Activated CD4-positive, alpha-beta T cell treated with anti-CD3 and anti-CD28 coated beads for 48 hours (primary cell): ENCODE data around the gene SLC25A39.
"Not testable (repeated sequence)": the region's sequence is repeated elsewhere in the genome, so short reads cannot be mapped to it uniquely, and the experiment has no call there.

ENCODE experiments used
- DNase-seq: peaks from one replicate; pipeline ENCODE4 v3.0.0-alpha.2; 2020

The SLC25A39 gene

GRCh38 chr17:44353672-44354331, 29.2 kb upstream of the SLC25A39 start:
- DNase-seq, result peak; percentile 27

- DNase-seq, result no peak
These were observed 28.4 kb upstream of the SLC25A39 start for GRCh38 chr17:44352828-44353671.

GRCh38 chr17:44351961-44352827, 27.6 kb upstream of the SLC25A39 start:
- DNase-seq, result no peak

GRCh38 chr17:44351464-44351863, 26.8 kb upstream of the SLC25A39 start:
- no peak for DNase-seq

GRCh38 chr17:44350733-44351226, 26.2 kb upstream of the SLC25A39 start:
- DNase-seq, result peak; percentile 84

GRCh38 chr17:44349553-44350070, 25.0 kb upstream of the SLC25A39 start:
- no peak for DNase-seq

GRCh38 chr17:44348988-44349364, 24.4 kb upstream of the SLC25A39 start:
- no peak for DNase-seq

- no peak for DNase-seq
These were observed 23.8 kb upstream of the SLC25A39 start for GRCh38 chr17:44348234-44348987.

- not testable (repeated sequence) for DNase-seq
These were observed 22.8 kb upstream of the SLC25A39 start for GRCh38 chr17:44347206-44348055.

- DNase-seq, result no peak
These were observed 21.6 kb upstream of the SLC25A39 start for GRCh38 chr17:44346064-44346844.

- peak; percentile 54 for DNase-seq
These were observed 20.9 kb upstream of the SLC25A39 start for GRCh38 chr17:44345454-44346026.

- DNase-seq, result peak; percentile 92
These were observed 20.4 kb upstream of the SLC25A39 start, which contains the start of gene GRN for GRCh38 chr17:44344939-44345453. Gene GRN (plus strand): TSS chr17:44345302. CDS start chr17:44349165, 3,863 bp downstream.

- DNase-seq, result no peak
These were observed 19.0 kb upstream of the SLC25A39 start for GRCh38 chr17:44343510-44344209.

- not testable (repeated sequence) for DNase-seq
These were observed 15.9 kb upstream of the SLC25A39 start for GRCh38 chr17:44340553-44340952.

- peak; percentile 49 for DNase-seq
These were observed 14.1 kb upstream of the SLC25A39 start for GRCh38 chr17:44338702-44339101.

GRCh38 chr17:44335968-44336367, 11.3 kb upstream of the SLC25A39 start:
- no peak for DNase-seq

- no peak for DNase-seq
These were observed 10.9 kb upstream of the SLC25A39 start for GRCh38 chr17:44335564-44335963.

GRCh38 chr17:44334727-44335126, 10.1 kb upstream of the SLC25A39 start:
- DNase-seq, result no peak

- no peak for DNase-seq
These were observed 9.7 kb upstream of the SLC25A39 start for GRCh38 chr17:44334315-44334714.
